ENCODE results near the gene INSL3.
A peak's percentile ranks its signal among the peaks of the same experiment; 100 is the strongest.

The INSL3 gene

DNA sequence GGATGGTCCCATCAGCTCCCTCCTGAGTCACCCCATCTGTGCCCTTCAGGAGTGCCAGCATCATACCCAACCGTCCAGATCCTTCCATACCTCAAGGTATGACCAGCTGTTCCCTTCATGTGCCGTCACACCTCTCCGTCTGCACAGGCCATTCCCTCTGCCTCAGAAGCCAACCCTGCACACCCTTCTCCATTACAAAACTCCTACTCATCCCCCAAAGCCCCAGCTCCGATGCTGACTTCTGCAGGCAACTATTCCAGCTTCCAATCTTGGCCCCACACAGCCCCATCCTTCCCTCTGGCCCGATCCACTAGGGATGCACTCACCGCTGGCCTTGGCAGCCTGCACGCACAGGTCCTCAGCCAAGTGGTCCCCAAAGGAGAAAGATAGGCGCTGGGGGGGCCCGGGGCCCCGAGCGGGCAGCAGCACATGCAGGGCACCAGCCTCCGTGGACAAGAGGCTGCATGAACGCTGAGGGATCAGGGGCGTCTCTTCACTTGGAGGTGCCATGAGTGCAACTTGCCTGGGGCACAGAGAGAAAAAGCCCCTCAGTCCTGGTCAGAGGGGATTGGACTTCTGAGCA lies 22.7 kb upstream of the INSL3 start:
- no peak for DNase-seq

GRCh38 chr19:17843292-17843827 lies 22.0 kb upstream of the INSL3 start:
- DNase-seq = no peak

DNA sequence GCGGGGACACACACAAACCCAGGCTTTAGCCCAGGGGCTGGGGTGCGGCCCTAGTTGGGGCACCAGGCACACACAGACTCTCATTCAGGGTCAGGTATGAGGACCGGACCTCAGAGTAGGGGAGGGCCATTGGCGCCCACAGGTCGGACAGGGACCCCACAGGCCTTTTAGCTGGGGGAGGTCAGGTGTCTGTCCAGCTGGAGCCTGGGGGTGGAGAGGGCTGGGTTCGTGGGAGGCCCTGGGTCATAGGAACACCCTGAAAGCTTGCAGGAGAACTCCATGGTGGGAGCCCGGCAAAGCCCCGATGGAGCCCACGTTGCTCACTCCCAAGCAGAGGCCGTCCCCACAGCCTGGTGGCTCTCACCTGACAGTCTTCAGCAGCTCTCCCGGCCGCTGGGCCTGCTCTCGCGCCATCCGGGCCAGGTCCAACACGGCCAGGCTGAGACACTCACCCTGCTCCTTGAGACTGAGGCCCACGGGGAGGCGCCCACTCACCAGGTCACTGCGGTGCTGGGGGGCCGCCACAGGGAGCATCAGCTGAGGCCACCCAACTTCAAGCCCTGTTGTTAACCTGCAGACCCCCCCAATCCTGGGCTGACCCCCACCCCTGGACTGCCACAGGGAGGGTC lies 21.5 kb upstream of the INSL3 start:
- DNase-seq = no peak

- peak; percentile 35 for DNase-seq
Observed at GRCh38 chr19:17841810-17842662, 20.7 kb upstream of the INSL3 start.

DNA sequence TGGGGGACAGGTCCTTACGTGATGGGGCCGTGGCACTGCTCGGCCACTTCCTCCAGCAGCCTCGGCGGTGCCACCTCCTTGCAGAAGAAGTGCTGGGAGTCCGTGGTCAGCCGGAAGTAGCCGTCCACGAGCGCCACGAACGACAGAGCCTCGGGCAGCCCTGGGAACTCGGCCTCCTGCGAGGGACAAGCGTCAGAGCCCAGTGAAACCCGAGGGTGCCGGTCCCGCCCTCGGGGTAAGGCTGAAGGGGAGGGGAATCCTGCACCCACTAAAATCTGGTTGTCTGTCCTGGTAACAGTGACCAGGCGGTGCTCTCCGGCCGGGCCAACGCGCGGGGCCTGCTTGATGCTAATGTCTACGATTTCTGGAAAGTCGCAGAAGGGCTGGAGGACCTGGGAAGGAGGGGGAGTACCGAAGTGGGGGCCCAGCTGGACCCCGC lies 20.1 kb upstream of the INSL3 start:
- no peak for DNase-seq

DNA sequence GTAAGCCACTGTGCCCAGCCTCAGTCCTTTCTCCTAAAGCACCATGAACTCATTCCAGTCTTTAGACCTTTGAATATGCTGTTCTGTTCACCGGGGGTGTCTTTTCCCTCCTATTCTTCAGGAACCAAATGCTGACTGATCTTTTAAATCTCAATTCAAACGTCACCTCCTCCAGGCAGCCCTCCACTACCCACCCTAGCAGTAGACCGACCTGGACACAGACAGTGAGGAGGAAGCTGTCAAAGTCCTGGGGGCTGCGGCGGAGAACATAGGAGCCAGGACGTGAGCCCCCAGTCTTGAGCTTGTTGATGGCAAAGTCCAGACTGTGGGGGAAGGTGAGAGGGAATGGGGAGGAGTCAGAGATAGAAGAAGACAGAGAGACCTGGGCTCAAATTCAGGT lies 18.7 kb upstream of the INSL3 start:
- no peak for DNase-seq

DNA sequence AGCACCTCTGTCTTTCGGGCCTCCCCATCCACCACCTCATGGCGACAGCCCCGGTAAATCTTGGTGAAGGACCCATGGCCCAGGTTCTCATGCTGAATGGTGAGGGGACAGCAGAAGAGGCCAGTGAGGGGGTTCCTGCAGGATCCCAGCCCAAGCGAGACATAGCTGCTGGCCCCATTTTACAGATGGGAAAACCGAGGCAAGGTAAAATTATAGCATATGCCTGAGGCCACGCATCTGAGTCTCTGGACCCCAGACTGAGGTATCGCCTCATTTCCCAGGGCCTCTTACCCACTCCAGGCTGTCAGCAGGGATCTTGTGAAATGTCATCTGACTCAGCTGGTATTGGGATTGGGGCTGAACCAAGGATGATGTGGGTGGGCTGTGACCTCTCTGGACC lies 16.7 kb upstream of the INSL3 start:
- no peak for DNase-seq

DNA sequence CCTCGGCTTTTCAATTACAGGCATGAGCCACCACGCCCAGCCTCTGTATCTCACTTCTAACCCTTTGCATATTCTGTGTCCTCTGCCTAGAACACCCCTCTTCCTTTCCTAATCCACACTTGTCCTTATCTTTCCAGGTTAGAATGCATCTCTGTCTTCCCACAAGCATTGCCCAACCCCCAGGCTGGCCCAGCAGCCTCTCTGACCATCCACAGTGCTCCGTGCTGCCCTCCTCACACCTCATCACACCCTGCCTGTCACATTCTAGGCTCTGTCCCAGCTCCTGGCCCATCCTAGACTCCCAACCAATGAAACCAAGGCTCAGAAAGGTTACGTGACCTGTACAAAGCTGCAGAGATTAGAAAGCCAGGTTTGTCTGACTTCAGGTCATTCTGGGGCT lies 15.2 kb upstream of the INSL3 start:
- no peak for DNase-seq

DNA sequence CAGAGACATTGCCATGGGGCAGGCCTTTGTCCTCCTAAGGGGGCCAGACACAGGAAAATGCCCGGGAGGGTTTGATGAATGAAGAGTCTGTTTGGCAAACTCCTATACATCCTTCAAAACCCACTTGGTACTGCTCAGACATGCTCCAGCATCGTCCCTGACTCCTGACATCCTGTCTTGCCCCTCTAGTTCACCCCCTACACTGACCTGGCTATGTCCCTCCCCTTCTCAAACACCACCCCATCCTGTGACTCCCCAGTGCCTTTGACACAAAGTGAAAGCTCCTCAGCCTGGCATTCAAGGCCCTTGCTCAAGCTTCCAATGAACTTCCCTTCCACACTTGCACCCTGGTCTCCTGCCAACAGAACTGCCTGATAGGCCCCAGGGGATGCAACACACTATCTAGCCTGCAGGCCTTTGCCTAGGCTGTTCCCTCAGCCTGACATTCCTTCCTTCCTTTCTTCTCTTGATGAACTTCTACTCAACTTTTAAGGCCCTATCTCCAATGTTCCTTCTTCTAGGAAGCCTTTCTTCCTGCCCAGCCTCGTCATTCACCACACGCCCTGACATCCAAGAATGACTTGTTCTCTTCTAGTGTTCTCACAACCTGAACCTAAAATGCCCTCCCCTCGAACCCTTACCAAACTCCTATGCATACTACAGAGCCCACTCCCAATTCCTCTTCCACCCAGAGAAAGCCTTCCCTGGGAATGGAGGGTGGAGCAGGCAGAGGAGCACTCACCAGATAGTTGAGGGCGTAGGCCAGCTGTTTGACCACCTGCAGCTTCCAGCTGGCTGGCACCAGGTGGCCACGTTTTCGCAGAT lies 14.1 kb upstream of the INSL3 start:
- no peak for DNase-seq

GRCh38 chr19:17834350-17835181 lies 13.2 kb upstream of the INSL3 start:
- no peak for DNase-seq

DNA sequence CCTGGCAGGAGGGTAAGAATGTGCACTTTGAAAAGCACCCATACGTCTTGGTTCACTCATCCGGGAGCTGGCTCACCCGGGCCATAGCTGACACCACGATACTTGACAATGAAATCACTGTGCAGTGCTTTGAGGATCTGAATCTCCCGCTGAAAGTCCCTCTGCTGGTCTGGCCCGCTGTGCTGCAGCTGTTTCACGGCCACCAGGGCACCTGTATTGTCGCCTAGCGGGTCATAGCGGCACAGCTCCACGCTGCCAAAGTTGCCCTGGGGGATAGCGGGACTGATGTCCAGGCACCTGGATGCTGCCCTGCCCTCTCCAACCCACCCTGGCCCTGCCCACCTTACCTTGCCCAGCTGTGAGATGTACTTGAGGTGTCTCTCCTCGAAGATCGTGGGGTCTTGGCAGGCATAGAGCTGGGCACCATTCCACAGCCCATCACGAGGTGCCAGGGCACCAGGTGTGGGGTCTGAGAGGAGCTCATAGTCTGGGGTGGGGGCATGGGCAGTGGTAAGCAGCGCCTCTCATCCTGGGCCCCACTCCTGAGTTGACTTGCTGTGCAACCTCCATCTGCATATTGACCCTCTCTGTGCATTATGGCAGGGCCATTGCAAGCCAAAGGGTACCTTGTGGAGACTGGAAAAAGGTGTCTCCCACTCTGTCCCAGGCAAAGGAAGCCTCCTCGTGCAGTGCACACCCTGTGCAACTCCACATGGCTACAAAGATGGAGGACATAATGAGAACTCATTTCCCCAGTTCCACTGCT lies 11.3 kb upstream of the INSL3 start:
- no peak for DNase-seq

DNA sequence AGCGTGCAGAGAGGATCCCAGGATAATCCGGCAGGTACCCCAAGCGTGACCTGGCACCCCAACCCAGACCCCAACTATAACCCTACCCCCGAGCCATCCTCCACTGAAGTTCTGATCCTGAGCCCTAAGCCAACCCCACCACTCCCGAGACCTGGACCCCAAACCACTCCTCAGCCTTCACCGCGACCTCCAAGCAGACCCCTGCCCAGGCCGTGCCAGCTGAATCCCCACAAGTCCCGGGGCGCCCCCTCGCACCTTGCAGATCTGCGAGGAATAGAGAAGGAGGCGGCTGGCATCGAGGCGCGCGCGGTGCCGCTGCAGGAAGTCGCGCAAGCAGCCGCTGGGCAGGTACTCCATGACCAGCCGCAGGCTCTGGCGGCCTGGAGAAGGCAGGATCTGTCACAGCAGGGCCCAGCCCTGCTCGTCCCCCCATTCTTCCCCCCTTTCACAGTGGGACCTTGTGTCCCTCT lies 10.1 kb upstream of the INSL3 start:
- no peak for DNase-seq

DNA sequence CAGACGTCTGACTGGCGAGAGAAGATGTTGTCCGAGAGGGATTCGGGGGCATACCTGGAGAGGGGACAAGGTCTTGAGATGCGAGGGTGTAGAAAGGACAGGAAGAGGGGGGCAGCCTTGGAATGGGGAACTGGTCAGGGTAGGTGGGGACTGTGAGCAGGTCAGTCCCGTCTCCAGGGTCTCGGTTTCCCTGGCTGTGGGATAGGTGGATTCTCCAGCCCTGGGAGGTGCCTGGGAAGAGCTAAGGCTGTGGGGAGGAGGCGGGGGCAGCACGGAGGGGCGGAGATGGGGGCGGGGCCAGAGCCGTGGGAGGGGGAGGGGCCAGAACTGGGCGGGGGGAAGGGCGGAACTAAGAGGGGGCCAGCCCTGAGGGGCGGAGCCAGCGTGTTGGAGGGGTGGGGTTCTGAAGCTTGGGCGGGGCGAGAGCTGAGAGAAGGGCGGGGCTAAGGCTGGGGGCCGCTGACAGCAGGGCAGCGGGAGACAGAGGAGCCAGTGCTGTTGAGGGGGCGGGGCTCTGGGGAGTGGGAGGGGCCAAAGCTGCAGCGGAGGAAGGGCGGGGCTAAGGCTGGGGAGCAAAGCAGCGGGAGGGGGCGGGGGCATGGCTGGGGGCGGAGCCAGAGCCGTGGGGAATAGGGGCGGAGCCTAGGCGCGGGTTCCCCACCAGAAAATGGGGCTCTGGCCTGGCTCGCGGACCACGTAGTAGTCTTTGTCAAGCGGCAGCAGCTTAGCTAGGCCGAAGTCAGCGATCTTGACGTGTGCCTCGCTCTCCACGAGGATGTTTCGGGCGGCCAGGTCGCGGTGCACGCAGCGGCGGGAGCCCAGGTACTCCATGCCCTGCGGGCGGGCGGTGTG lies 9.5 kb upstream of the INSL3 start:
- peak; percentile 15 for DNase-seq

DNA sequence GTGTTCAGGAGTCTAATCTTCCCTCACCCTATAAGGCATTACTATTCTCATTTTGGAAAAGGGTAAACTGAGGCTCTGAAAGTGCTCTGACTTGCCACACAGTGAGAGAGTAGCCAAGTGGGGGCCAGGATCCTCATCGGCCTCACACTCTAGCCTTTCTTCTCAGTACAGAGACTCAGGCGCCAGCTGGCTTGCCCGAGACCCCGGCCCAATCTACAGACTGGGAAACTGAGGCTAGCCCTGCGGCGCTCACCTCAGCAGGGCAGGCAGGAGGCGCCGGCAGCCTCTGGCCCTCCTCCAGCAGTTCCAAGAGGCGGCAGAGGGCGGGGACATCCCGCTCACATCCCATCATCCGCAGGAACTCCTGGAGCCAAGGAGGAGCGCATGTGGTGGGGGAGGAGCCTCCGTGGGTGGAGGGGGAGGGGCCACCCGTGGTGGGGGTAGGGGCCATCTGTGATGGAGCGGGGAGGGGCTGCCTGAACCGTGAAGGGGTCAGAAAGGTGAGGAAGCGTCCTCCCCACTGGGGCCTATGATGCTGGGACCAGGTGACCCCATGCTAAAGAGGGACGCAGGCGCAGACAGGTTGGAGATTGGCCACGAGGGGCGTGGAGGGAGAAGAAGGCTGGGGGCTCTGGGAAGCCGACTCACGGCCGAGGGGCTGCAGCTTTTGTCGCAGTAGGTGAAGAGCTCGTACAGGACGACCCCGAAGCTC lies 8.7 kb upstream of the INSL3 start:
- no peak for DNase-seq

DNA sequence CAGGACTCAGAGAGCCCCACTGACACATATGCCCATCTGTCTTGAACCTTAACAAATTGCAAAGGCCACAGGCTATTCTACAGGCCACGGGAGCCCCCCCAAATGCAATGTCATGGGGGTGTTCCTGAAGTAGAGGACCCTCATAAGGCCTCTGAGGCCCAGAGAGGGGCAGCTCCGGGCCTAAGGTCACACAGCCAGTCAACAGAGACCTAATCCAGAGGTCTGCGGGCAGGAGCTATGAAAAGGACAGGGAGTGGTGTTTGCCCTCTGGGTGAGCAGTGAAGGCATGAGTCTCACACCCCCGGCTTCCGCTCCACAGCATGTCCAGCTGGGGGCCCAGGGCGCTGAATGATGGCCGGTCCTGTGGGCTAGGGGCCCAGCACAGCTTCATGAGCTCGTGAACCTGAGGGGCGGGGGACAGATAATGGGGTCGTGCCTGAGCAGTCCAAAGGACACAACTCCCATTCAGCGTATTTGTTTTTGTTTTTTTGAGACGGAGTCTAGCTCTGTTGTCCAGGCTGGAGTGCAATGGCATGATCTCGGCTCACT lies 5.3 kb upstream of the INSL3 start:
- DNase-seq = no peak

- DNase-seq = no peak
Observed at GRCh38 chr19:17824339-17824738, 3.0 kb upstream of the INSL3 start.

DNA sequence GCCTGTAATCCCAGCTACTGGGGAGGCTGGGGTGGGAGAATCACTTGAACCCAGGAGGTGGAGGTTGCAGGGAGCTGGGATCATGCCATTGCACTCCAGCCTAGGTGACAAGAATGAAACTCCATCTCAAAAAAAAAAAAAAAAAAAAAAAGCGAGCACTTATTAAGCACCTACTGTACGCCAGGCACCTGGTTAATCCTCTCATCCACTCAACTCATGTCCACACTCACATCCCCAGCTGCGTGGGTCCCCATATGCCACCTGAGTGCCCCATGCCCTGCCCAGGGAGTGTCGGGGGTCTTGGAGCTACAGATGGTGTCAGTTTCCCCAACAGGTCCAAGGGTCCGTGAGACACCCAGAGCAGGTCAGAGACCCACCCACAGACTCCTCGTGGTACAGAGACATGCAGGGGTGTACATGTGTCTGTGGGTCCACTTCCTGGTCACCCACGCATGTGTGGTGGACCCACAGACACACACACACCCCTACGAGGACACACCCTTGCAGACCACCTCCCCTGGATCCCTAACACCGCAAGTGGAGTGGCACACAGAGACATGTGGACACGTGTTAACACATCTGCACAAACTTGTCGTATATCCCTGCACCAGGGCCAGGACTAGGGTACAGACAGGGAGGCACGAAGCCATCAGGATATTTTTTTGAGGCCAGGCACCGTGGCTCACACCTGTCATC lies 3.5 kb downstream of the INSL3 start:
- no peak for DNase-seq

- no peak for DNase-seq
Observed at GRCh38 chr19:17812099-17812498, 9.2 kb downstream of the INSL3 start.

DNA sequence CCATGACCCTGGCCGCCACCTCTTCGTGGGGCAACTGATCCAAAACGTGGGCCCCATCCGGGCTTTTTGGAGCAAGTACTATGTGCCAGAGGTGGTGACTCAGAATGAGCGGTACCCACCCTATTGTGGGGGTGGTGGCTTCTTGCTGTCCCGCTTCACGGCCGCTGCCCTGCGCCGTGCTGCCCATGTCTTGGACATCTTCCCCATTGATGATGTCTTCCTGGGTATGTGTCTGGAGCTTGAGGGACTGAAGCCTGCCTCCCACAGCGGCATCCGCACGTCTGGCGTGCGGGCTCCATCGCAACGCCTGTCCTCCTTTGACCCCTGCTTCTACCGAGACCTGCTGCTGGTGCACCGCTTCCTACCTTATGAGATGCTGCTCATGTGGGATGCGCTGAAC lies 9.6 kb downstream of the INSL3 start:
- no peak for DNase-seq
